Mesodermal cell (in vitro differentiated cells): ENCODE measurements around the gene DCDC2C.

Experiments used
- H3K27ac ChIP-seq: 2 replicates; pipeline ENCODE4 v1.7.0; 2013; ENCODE audit warnings: mild to moderate bottlenecking, low read depth, low read length, moderate library complexity; ENCODE audit not compliant: severe bottlenecking
- H3K36me3 ChIP-seq: 2 replicates; pipeline ENCODE4 v1.7.1; 2013; ENCODE audit warnings: mild to moderate bottlenecking, low read length, moderate library complexity; ENCODE audit not compliant: control insufficient read depth, insufficient read depth
- H3K4me1 ChIP-seq: one replicate; pipeline ENCODE4 v1.7.1; 2013; ENCODE audit warnings: mild to moderate bottlenecking, low read length; ENCODE audit not compliant: insufficient read depth, control insufficient read depth, poor library complexity, severe bottlenecking
- H3K4me3 ChIP-seq: 2 replicates; pipeline ENCODE4 v1.7.0; 2013; ENCODE audit warnings: low read length, control low read depth, mild to moderate bottlenecking; ENCODE audit not compliant: insufficient read depth, poor library complexity, severe bottlenecking; ENCODE audit errors: extremely low read depth
- H3K9me3 ChIP-seq: 2 replicates; pipeline ENCODE4 v1.7.1; 2013; ENCODE audit warnings: mild to moderate bottlenecking, low read length, moderate library complexity; ENCODE audit not compliant: control insufficient read depth
- WGBS, 2 experiments: methylation state at CpG; one replicate each; pipeline ENCODE4 v1.1.5; 2013; ENCODE audit warnings: missing lambda C conversion rate in 2 of 2; ENCODE audit not compliant: insufficient coverage in 2 of 2; 5-methylcytosine and 5-hydroxymethylcytosine counted together

DCDC2C gene

DNA sequence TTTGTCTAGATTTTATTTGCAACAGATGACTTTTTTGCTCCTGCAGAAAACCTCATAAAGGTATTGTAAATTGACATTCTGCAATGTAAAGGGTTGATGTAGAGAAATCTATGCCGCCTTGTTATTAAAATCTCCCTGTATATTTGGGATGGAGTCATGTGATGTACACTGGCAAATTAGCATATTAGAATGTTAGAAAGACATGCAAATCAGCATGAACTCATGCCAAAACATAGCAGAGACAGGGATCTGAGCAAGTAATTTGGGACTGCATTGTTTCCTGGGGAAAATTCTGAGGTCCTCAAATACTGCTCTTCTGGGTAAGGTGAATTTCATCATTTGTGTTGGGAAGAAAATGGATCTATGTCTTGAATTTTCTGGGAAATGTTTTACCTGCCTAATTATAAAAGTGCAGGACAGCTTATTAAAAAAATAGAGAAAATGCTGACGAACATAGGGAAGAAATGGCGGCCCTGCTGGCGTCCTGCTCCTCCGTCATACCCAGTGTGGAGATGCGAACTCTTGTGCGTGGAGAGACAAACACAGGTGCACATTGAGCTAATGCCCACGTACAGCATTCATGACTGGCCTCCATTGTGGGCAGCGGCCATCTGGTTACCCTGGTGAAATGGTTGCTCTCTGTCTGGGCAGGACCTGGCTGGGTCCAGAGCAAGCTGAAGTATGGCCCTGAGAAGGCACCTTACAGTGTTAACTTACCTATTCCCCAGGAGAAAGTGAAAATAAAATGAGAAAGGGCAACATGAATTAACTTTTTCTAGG, 29.1 kb upstream of the DCDC2C start:
- Histone ChIP-seq H3K4me1 (no peaks in the 10 kb centered on the region), H3K4me3 (no peak overlapping the region), H3K36me3 (no peaks in the 10 kb centered on the region), H3K9me3 (no peaks in the 10 kb centered on the region), H3K27ac (no peak overlapping the region)
- WGBS, 2 experiments = 90 to 94% methylated on average over 9 of the region's 9 CpGs

GRCh38 chr2:3675687-3676086, 27.7 kb upstream of the DCDC2C start:
- no peak overlapping the region for H3K4me3 ChIP-seq
- no peak overlapping the region for H3K27ac ChIP-seq
- H3K4me1 ChIP-seq = no peaks in the 10 kb centered on the region
- 100% methylated on average over 1 of the region's 4 CpGs; no CpG with 5 or more reads in 1 of the 2 experiments for WGBS, 2 experiments
- H3K36me3 ChIP-seq = no peaks in the 10 kb centered on the region
- no peaks in the 10 kb centered on the region for H3K9me3 ChIP-seq

- no peak overlapping the region for H3K27ac ChIP-seq
- whole genome bisulfite sequencing, 2 experiments = 78 to 89% methylated on average over 9 of the region's 9 CpGs
Observed at GRCh38 chr2:3677436-3677835, 25.9 kb upstream of the DCDC2C start.

DNA sequence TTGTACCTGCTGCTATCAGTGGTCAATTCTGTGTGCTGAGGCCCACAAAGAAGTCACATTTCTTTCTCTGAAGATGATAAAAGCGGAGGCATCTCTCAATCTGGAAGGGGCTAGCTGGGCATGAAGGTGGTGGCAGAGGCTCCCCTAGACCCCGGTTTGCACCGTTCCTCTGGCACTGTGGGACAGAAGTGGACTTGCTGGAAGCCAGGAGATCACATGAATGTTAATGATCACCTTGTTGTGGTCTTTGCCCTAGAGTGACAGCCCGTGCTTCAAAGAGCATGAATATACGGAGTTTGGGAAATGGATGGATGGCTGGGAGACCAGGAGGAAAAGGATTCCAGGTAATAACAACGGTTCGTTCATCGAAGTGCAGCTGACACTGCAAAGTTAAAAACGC, 25.2 kb upstream of the DCDC2C start:
- WGBS, 2 experiments = 87 to 88% methylated on average over 9 of the region's 9 CpGs
- Histone ChIP-seq H3K27ac (no peak overlapping the region), H3K4me1 (no peaks in the 10 kb centered on the region), H3K36me3 (no peaks in the 10 kb centered on the region), H3K9me3 (no peaks in the 10 kb centered on the region), H3K4me3 (no peak overlapping the region)

More at GRCh38 chr2:3677436-3677835, 25.9 kb upstream of the DCDC2C start:
- H3K9me3 ChIP-seq = no peaks in the 10 kb centered on the region
- H3K4me1 ChIP-seq = no peaks in the 10 kb centered on the region
- H3K4me3 ChIP-seq = no peak overlapping the region
- H3K36me3 ChIP-seq = no peaks in the 10 kb centered on the region

- H3K36me3 ChIP-seq = no peaks in the 10 kb centered on the region
- no peaks in the 10 kb centered on the region for H3K9me3 ChIP-seq
- H3K27ac ChIP-seq = no peak overlapping the region
- H3K4me1 ChIP-seq = no peaks in the 10 kb centered on the region
- H3K4me3 ChIP-seq = no peak overlapping the region
- WGBS, 2 experiments = 67 to 100% methylated on average over 1 of the region's 2 CpGs
Observed at GRCh38 chr2:3679180-3679579, 24.2 kb upstream of the DCDC2C start.

- Histone ChIP-seq H3K4me1 (no peaks in the 10 kb centered on the region), H3K9me3 (no peaks in the 10 kb centered on the region), H3K27ac (no peak overlapping the region), H3K36me3 (no peaks in the 10 kb centered on the region), H3K4me3 (no peak overlapping the region)
- WGBS, 2 experiments = 94 to 97% methylated on average over 16 of the region's 23 CpGs
Observed at GRCh38 chr2:3679616-3680393, 23.6 kb upstream of the DCDC2C start.

- Histone ChIP-seq H3K9me3 (no peaks in the 10 kb centered on the region), H3K4me1 (no peaks in the 10 kb centered on the region), H3K27ac (no peak overlapping the region), H3K36me3 (no peaks in the 10 kb centered on the region), H3K4me3 (no peak overlapping the region)
- WGBS, 2 experiments = 92 to 93% methylated on average over 17 of the region's 18 CpGs
Observed at GRCh38 chr2:3680548-3681345, 22.6 kb upstream of the DCDC2C start.

GRCh38 chr2:3681625-3682024, 21.8 kb upstream of the DCDC2C start:
- H3K4me1 ChIP-seq = no peaks in the 10 kb centered on the region
- H3K27ac ChIP-seq = no peak overlapping the region
- no peak overlapping the region for H3K4me3 ChIP-seq
- 83 to 96% methylated on average over 3 to 4 of the region's 5 CpGs for WGBS, 2 experiments
- H3K9me3 ChIP-seq = no peaks in the 10 kb centered on the region
- no peaks in the 10 kb centered on the region for H3K36me3 ChIP-seq

DNA sequence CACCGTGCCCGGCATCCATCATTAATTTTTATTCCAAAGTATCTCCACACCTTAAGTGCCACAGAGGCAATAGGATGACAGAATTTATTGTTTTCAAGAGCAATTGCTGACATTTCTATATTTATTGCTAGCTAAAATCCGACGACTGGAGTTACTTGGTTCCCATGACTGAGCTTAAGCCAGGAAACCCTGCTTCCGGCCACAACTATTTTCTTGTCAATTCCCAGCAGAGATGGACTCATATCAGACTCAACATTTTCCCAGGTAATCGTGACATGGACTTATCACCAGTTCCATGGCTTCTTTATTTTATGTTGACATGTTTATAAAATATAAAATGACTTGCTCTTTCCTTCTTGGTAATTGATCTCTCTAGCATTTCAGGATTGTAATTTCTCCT, 20.6 kb upstream of the DCDC2C start:
- Histone ChIP-seq H3K9me3 (no peaks in the 10 kb centered on the region), H3K4me1 (no peaks in the 10 kb centered on the region), H3K27ac (no peak overlapping the region), H3K4me3 (no peak overlapping the region), H3K36me3 (no peaks in the 10 kb centered on the region)
- WGBS, 2 experiments = 90 to 91% methylated on average over 3 of the region's 6 CpGs

DNA sequence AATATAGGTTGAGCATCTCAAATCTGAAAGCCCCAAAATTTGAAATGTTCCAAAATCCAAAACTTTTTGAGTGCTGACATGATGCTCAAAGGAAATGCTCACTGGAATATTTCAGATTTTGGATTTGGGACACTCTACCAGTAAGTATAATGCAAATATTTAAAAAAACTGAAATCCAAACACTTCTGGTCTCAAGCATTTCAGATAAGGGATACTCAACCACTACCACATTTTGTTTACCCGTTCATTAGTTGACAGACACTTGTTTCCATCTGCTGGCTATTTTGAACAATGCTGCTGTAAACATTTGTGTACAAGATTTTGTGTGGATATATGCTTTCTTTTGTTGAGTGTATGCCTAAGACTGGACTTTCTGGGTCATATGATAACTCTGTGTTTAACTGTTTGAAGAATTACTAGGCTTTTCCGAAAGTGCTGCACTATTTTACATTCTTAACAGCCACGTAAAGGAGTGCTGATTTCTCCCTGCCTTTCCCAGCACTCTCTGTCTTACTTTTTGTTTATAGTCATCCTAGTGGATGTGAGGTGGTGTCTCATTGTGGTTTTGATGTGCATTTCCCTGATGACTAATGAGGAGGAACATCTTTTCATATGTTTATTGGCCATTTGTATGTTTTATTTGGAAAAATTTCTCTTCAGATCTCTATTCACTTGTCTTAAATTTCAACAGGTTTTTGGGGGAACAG, 19.5 kb upstream of the DCDC2C start:
- WGBS, 2 experiments = 80 to 92% methylated on average over 1 to 2 of the region's 3 CpGs
- Histone ChIP-seq H3K27ac (no peak overlapping the region), H3K4me3 (no peak overlapping the region)

More for the DNA sequence above, 19.5 kb upstream of the DCDC2C start:
- no peaks in the 10 kb centered on the region for H3K9me3 ChIP-seq
- H3K36me3 ChIP-seq = no peaks in the 10 kb centered on the region
- no peaks in the 10 kb centered on the region for H3K4me1 ChIP-seq
